ENCODE data around the gene JAML. TPM values are rescaled to one million over a fixed set of nuclear protein-coding genes. Genes with fewer than 3 reads are reported as not detected.
A peak's percentile ranks its signal among the peaks of the same experiment; 100 is the strongest.

Gene JAML
- total and polyA plus RNA-seq, 2 of the 13 experiments (the other 11 are each of a cell fraction or from before 2014, with no cell fraction given): 2.0 to 3.3 TPM

DNA sequence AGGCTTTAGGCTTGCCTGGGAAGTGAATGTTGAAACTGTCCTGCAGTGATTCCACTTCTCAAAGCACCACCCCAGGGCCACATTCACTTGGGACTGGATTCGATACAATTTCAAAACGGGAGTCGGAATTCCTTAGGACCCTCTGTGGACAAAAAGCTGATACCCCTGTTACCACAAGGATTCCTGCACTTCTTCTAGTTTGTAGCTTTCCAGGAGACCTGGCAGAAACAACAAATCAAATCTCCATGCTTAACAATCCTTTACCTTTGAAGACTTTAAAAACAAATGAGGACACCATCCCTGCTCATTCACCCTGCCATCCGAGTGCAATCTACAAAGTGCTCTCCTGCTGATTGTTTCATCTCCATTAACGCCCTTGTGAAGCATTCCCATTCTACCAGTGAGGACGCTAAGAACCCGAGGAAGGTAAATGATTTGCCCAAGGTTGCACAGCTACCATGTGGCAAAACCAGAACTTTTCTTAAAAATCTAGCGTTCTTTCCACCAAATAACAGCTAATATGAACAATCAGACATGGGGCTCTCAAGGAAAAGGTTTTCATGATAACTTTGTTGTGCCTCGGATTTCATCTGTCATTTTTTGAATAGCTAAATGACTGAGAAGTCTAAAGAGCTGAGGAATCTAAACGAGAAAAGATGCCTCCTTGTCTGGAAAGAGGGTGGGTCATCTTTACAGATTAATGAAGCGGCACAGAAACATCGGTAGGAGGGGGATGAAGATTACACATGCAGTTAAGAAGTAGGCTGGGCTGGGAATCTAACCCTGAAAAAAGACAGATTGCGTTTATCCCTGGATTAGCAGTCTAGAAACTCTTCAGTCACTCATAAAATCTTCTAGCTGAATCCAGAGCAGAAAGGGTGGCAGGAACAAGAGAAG lies 40.0 kb upstream of the JAML start (continued):
- no peak for TF ChIP-seq AFF4 (CRISPR knock-in tag; IDR thresholded peaks at IDR 0.05)
- TF ChIP-seq HDAC2 (CRISPR knock-in tag; IDR thresholded peaks at IDR 0.05): no peak
- TF ChIP-seq NFE2 (CRISPR knock-in tag; IDR thresholded peaks at IDR 0.05): no peak
- no peak for TF ChIP-seq BCL6 (CRISPR knock-in tag; IDR thresholded peaks at IDR 0.05)
- no peak for TF ChIP-seq ZNF670 (CRISPR knock-in tag; IDR thresholded peaks at IDR 0.05; ENCODE audit: borderline replicate concordance)
- TF ChIP-seq ESRRA (CRISPR knock-in tag; IDR thresholded peaks at IDR 0.05; ENCODE audit: low read depth): no peak
- no peak for TF ChIP-seq ZNF546 (CRISPR knock-in tag; conservative IDR thresholded peaks at IDR 0.05)
- TF ChIP-seq HOXD1 (CRISPR knock-in tag; IDR thresholded peaks at IDR 0.05): no peak
- TF ChIP-seq ZNF878 (CRISPR knock-in tag; IDR thresholded peaks at IDR 0.05): no peak
- no peak for TF ChIP-seq ZNF549 (CRISPR knock-in tag; IDR thresholded peaks at IDR 0.05)
- TF ChIP-seq, protein P1, sequence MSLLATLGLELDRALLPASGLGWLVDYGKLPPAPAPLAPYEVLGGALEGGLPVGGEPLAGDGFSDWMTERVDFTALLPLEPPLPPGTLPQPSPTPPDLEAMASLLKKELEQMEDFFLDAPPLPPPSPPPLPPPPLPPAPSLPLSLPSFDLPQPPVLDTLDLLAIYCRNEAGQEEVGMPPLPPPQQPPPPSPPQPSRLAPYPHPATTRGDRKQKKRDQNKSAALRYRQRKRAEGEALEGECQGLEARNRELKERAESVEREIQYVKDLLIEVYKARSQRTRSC (CRISPR knock-in tag; IDR thresholded peaks at IDR 0.05; ENCODE audit: low read depth): no peak
- 0 out of 2 replicates have a peak, but pooled peaks have one; percentile 42 for TF ChIP-seq ZNF264 (CRISPR knock-in tag; IDR thresholded peaks at IDR 0.05)
- no peak for TF ChIP-seq SP5 (CRISPR knock-in tag; IDR thresholded peaks at IDR 0.05; ENCODE audit: borderline replicate concordance, low read depth)
- 0 out of 2 replicates have a peak, but pooled peaks have one; percentile 46 for TF ChIP-seq ZNF510 (CRISPR knock-in tag; IDR thresholded peaks at IDR 0.05; ENCODE audit: low read depth)
- TF ChIP-seq ZFYVE20 (CRISPR knock-in tag; IDR thresholded peaks at IDR 0.05; ENCODE audit: borderline replicate concordance, low read depth): no peak
- no peak for TF ChIP-seq ZFX (CRISPR knock-in tag; IDR thresholded peaks at IDR 0.05; ENCODE audit: low read depth)
- TF ChIP-seq ZNF703 (CRISPR knock-in tag; IDR thresholded peaks at IDR 0.05; ENCODE audit: borderline replicate concordance): no peak
- TF ChIP-seq ATF3 (CRISPR knock-in tag; IDR thresholded peaks at IDR 0.05): no peak
- TF ChIP-seq ISX (CRISPR knock-in tag; conservative IDR thresholded peaks at IDR 0.05): no peak
- TF ChIP-seq MLXIP (CRISPR knock-in tag; IDR thresholded peaks at IDR 0.05; ENCODE audit: borderline replicate concordance): no peak
- no peak for TF ChIP-seq ZNF430 (CRISPR knock-in tag; IDR thresholded peaks at IDR 0.05)
